HFF-Myc (cell line): Measurements from ENCODE around the gene C2CD5.
A peak's percentile ranks its signal among the peaks of the same experiment; 100 is the strongest.

ENCODE experiments used
- DNase-seq: peaks from one replicate; pipeline ENCODE4 v3.0.0-alpha.2; 2011; ENCODE audit warnings: low read depth; ENCODE audit errors: extremely low read depth
- H3K4me3 ChIP-seq: replicated peaks from 2 replicates; pipeline ENCODE4 v1.5.1; 2011; ENCODE audit warnings: low read depth, mild to moderate bottlenecking, control low read depth, low read length
- TF ChIP-seq, protein P1 (sequence below): IDR thresholded peaks from 2 replicates; pipeline ENCODE4 v1.5.1; 2012; ENCODE audit warnings: mild to moderate bottlenecking, low read depth, low read length, control low read depth; ENCODE audit errors: missing control alignments

Gene C2CD5

DNA sequence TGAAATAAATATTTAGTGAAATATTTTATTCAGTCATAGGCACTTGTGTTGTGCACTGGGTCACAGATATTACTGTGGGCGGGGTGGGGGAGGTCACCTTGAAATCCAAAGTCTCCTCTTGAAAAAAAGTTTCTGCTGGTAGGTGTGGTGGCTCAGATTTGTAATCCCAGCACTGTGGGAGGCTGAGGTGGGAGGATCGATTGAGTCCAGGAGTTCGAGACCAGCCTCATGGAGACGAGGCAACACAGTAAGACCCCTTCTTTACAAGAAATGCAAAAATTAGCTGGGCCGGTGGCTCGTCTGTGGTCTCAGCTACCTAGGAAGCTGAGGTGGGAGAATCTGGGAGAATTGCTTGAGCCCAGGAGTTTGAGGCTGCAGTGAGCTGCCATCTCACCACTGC lies 913 bp upstream of the C2CD5 start:
- TF ChIP-seq, protein P1, sequence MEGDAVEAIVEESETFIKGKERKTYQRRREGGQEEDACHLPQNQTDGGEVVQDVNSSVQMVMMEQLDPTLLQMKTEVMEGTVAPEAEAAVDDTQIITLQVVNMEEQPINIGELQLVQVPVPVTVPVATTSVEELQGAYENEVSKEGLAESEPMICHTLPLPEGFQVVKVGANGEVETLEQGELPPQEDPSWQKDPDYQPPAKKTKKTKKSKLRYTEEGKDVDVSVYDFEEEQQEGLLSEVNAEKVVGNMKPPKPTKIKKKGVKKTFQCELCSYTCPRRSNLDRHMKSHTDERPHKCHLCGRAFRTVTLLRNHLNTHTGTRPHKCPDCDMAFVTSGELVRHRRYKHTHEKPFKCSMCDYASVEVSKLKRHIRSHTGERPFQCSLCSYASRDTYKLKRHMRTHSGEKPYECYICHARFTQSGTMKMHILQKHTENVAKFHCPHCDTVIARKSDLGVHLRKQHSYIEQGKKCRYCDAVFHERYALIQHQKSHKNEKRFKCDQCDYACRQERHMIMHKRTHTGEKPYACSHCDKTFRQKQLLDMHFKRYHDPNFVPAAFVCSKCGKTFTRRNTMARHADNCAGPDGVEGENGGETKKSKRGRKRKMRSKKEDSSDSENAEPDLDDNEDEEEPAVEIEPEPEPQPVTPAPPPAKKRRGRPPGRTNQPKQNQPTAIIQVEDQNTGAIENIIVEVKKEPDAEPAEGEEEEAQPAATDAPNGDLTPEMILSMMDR, result no peak
- DNase-seq, result no peak
- peak overlapping the region; percentile 87; the same call in 1 of the 2 replicates for H3K4me3 ChIP-seq

DNA sequence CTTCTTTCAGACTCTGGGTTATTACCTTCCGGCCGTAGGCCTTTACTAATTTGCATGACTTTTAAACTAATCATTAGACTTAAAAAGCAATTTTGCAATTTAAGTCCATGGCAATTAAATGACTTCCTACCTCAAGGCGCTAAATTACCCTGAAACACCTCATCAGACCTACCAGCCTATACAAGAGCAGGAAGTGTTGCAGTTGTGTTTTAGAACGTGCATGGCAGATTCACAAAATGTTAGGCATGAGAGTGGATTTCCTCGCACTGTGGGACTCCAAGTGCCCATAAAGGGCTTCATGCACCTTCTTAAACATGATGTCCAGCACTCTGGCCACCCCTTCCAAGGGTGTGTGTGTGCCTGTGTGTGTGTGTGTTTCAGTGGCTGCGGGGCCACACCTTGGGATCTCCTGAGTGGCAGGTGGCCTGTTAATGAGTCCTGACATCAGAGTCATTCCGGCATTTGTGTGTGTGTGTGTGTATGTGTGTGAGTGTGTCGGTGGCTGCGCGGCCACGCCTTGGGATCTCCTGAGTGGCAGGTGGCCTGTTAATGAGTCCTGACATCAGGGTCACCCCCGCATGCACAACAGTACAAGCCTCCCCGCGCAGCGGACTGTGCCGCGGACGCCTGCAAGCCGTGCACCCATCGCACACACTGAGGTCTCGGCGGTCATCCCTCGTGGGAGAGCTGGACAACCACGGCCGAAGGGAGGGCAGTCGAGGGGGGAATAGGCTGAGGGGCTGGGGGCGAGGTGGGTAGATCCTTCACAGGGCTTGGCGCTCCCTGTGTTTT lies 900 bp downstream of the C2CD5 start:
- no peak for DNase-seq
- H3K4me3 ChIP-seq, result peak overlapping the region; percentile 87
- TF ChIP-seq, protein P1, result no peak

GRCh38 chr12:22541496-22542155 lies 2.7 kb downstream of the C2CD5 start:
- TF ChIP-seq, protein P1, result no peak
- no peak overlapping the region for H3K4me3 ChIP-seq
- DNase-seq, result no peak

- TF ChIP-seq, protein P1, result no peak
- no peak overlapping the region for H3K4me3 ChIP-seq
- no peak for DNase-seq
These were observed 5.3 kb downstream of the C2CD5 start for GRCh38 chr12:22539055-22539454.

DNA sequence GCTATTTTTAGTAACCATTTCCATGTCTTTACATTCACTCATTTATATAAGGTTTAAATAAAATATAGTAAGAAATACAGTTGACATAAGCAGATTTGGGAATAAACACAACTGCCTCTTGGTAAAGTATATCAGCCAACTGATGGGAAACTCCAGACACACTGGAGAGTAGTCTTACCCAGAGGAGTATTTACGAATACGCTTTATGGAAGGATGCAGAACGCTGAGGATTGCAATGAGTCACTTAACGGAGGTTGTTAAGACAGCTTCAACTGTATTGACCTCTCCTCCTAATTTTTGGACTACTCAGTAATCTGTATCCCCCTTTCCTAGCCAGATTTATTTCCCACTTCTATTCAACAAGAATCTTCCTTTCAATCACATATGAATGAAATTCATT lies 6.0 kb downstream of the C2CD5 start:
- TF ChIP-seq, protein P1, result no peak
- H3K4me3 ChIP-seq, result no peak overlapping the region
- no peak for DNase-seq

DNA sequence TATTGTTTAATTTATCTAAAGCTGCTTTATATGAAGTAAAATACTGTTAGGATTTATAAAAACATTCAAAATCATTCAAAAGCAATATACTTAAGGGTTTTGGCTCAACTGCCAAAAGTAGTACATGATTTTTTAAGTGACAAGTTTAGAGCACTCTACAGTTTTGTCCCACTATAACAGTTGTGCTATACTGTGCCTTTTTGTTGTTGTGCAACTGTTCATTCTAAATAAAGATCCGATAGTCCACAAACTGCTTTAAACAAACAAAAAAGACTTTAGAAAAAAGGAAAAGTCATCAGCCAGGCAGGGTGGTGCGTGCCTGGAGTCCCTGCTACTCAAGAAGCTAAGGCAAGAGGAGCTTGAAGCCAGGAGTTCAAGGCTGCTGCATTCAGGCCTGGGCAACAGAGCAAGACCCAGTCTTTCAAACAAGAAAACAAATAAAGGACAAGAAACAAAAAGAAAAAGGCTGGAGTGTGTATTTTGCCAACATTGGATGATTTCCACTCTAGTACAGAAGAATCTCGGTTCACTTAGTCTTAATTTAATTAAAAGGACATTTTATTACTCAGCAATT lies 7.3 kb downstream of the C2CD5 start:
- TF ChIP-seq, protein P1, result no peak
- no peak overlapping the region for H3K4me3 ChIP-seq
- no peak for DNase-seq
